ENCODE results near the gene RASL11B. TPM values are rescaled to one million over a fixed set of nuclear protein-coding genes. Genes with fewer than 3 reads are reported as not detected.

RASL11B gene
- total and polyA plus RNA-seq, 2 of the 13 experiments (the other 11 are each of a cell fraction or from before 2014, with no cell fraction given), result 0.07 to 0.20 TPM

- Histone ChIP-seq H3K4me3 (replicated peaks in 1 of 3; ENCODE audit: insufficient read depth in 1 of 3, low read depth in 2 of 3, low read length in 3 of 3) (no peak overlapping the region), H3K27ac (ENCODE audit: extremely low read length, insufficient read depth, low read length) (no peak overlapping the region), H3K79me2 (ENCODE audit: insufficient read depth, low read length) (no peaks in the 10 kb centered on the region), H3K4me1 (ENCODE audit: insufficient read depth, low read length) (peaks cover 19% of the 10 kb centered on the region), H3K4me2 (ENCODE audit: low read depth, low read length) (no peak overlapping the region), H2AFZ (ENCODE audit: low read length) (no peak overlapping the region), H3K27me3 (ENCODE audit: control insufficient read depth in 1 of 2, insufficient read depth in 2 of 2, low read length in 2 of 2) (no peaks in the 10 kb centered on the region; a peak in 2 of 5 replicates), H3K9me3 (ENCODE audit: low read length) (no peaks in the 10 kb centered on the region), H3K36me3 (replicated peaks in 1 of 2; ENCODE audit: control insufficient read depth in 1 of 2, insufficient read depth in 2 of 2, low read length in 2 of 2) (no peaks in the 10 kb centered on the region), H3K9ac (ENCODE audit: insufficient read depth, low read depth, low read length) (no peak overlapping the region), H4K20me1 (ENCODE audit: insufficient read depth, low read length) (no peaks in the 10 kb centered on the region)
- no TSS peak for BruUV-seq (replicated peaks)
- CTCF ChIA-PET (ENCODE audit: low intra/inter-chr PET ratio, low total read pairs), result no interaction called here
- DNase-seq (ENCODE audit: low spot score) (no peak), FAIRE-seq (no peak), ATAC-seq (no peak)
- in situ Hi-C loops (cut with HindIII; ENCODE audit: extremely low pct_ligation_motif_present, low pct_unique_long_range_greater_than_20kb) (no loop called here), intact Hi-C loops (cut with micrococcal nuclease; ENCODE audit: unreplicated experiment) (no loop called here)
- POLR2A ChIA-PET, result interaction anchor here (1.2 kb wide), 1 partner anchor 129 kb away, joined by 3 read pairs; no protein-coding TSS in a partner anchor
- 56% methylated on average over 9 of the region's 9 CpGs for WGBS (ENCODE audit: low lambda C conversion rate)
- TF ChIP-seq ARNT (IDR thresholded peaks at IDR 0.05) (no peak), HNF4G (IDR thresholded peaks at IDR 0.05; ENCODE audit: borderline replicate concordance, low read depth, low read length) (no peak), HNF4G (CRISPR knock-in tag; IDR thresholded peaks at IDR 0.05; ENCODE audit: borderline replicate concordance, low read depth) (no peak), NONO (IDR thresholded peaks at IDR 0.05) (no peak), NONO (CRISPR knock-in tag; conservative IDR thresholded peaks at IDR 0.05) (no peak), ZNF264 (CRISPR knock-in tag; IDR thresholded peaks at IDR 0.05) (no peak), USF2 (IDR thresholded peaks at IDR 0.05; ENCODE audit: low read depth, low read length) (no peak), USF2 (CRISPR knock-in tag; IDR thresholded peaks at IDR 0.05; ENCODE audit: borderline replicate concordance) (no peak), POLR2G (IDR thresholded peaks at IDR 0.05; ENCODE audit: low read depth, low read length) (no peak), HIC2 (CRISPR knock-in tag; IDR thresholded peaks at IDR 0.05; ENCODE audit: low read depth) (no peak), ZNF850 (CRISPR knock-in tag; conservative IDR thresholded peaks at IDR 0.05) (no peak), ZFP36 (IDR thresholded peaks at IDR 0.05; ENCODE audit: borderline replicate concordance, low read depth, low read length, partially characterized antibody) (no peak)
These were observed 21.4 kb upstream of the RASL11B start for GRCh38 chr4:52840531-52841370.

Measured in HepG2 (cell line).